H1 (cell line): Measurements from ENCODE around the gene PRXL2B. TPM values are rescaled to one million over a fixed set of nuclear protein-coding genes. Genes with fewer than 3 reads are reported as not detected.
A peak's percentile ranks its signal among the peaks of the same experiment; 100 is the strongest.

Source experiments
- CTCF ChIA-PET: fragments of 300-600 bp; sonication (Branson Sonifier 250); formaldehyde crosslinking; loops from one replicate; lab custom pipeline; 2021; ENCODE audit not compliant: partially characterized antibody; lab: Charles Lee
- POLR2A ChIA-PET: fragments of 300-600 bp; sonication (Branson Sonifier 250); formaldehyde crosslinking; loops from one replicate; lab custom pipeline; 2021; ENCODE audit warnings: inconsistent platforms; ENCODE audit not compliant: partially characterized antibody; lab: Charles Lee
- DNase-seq, 2 experiments: peaks; one replicate each; pipeline versions ENCODE4 v3.0.0 to v3.0.0-alpha.2; 2010 to 2022; ENCODE audit warnings: low spot score in 2 of 2, low read depth in 1 of 2, mixed read lengths in 1 of 2
- FAIRE-seq: peaks from 2 replicates; lab custom pipeline; 2011; peaks lifted over from hg19 to GRCh38; lab: Jason Lieb, UNC
- H2AFZ ChIP-seq: 2 replicates; pipeline ENCODE4 v1.8.1; 2012; ENCODE audit warnings: low read length, inconsistent platforms
- H2AK5ac ChIP-seq: 2 replicates; pipeline ENCODE4 v1.6.1; 2013; ENCODE audit warnings: low read depth, low read length
- H2BK120ac ChIP-seq: replicated peaks from 2 replicates; pipeline ENCODE3; 2013; ENCODE audit warnings: low read depth, low read length, inconsistent platforms
- H2BK12ac ChIP-seq: 2 replicates; pipeline ENCODE4 v1.6.1; 2013; ENCODE audit warnings: low read depth, low read length
- H2BK15ac ChIP-seq: 2 replicates; pipeline ENCODE4 v1.6.1; 2013; ENCODE audit warnings: low read length
- H2BK20ac ChIP-seq: 2 replicates; pipeline ENCODE4 v1.6.1; 2013; ENCODE audit warnings: low read length
- H2BK5ac ChIP-seq: 2 replicates; pipeline ENCODE4 v1.6.1; 2013; ENCODE audit warnings: low read depth, low read length
- H3K14ac ChIP-seq: 2 replicates; pipeline ENCODE4 v1.6.1; 2013; ENCODE audit warnings: inconsistent platforms; ENCODE audit not compliant: insufficient read length
- H3K18ac ChIP-seq: 2 replicates; pipeline ENCODE4 v1.6.1; 2013; ENCODE audit warnings: low read length; ENCODE audit errors: extremely low read depth
- H3K23ac ChIP-seq: 2 replicates; pipeline ENCODE4 v1.6.1; 2013; ENCODE audit warnings: inconsistent platforms; ENCODE audit not compliant: insufficient read length
- H3K23me2 ChIP-seq: 2 replicates; pipeline ENCODE4 v1.6.1; 2013; ENCODE audit warnings: low read depth, low read length
- H3K27ac ChIP-seq: 2 replicates; pipeline ENCODE4 v1.6.1; 2011; ENCODE audit warnings: low read depth, low read length, inconsistent platforms
- H3K27me3 ChIP-seq, 4 experiments: replicated peaks in 1 of 4; 1 replicate in 1 of 4; 2 replicates in 3 of 4; pipeline versions ENCODE4 v1.6.1 to v1.8.1; 2011 to 2013; ENCODE audit warnings: low read length in 3 of 4, mild to moderate bottlenecking in 3 of 4, inconsistent platforms in 2 of 4, mixed read lengths in 2 of 4, moderate library complexity in 1 of 4; ENCODE audit not compliant: control insufficient read depth in 3 of 4, insufficient read depth in 3 of 4; ENCODE audit errors: extremely low read depth in 1 of 4
- H3K36me3 ChIP-seq, 4 experiments: 2 replicates each; pipeline versions ENCODE4 v1.6.1 to v1.8.1; 2011 to 2013; ENCODE audit warnings: mild to moderate bottlenecking in 4 of 4, low read length in 3 of 4, moderate library complexity in 2 of 4, control low read depth in 1 of 4, inconsistent platforms in 1 of 4; ENCODE audit not compliant: insufficient read depth in 4 of 4, control insufficient read depth in 2 of 4
- H3K4ac ChIP-seq: replicated peaks from 2 replicates; pipeline ENCODE3; 2013; ENCODE audit warnings: low read length, low read depth, mixed read lengths, inconsistent platforms; ENCODE audit not compliant: insufficient read length
- H3K4me1 ChIP-seq, 4 experiments: replicated peaks in 1 of 4; 1 replicate in 1 of 4; 2 replicates in 3 of 4; pipeline versions ENCODE4 v1.6.1 to v1.8.1; 2011 to 2013; ENCODE audit warnings: low read length in 3 of 4, inconsistent platforms in 2 of 4, mixed read lengths in 1 of 4; ENCODE audit not compliant: insufficient read depth in 4 of 4, control insufficient read depth in 3 of 4
- H3K4me2 ChIP-seq, 2 experiments: 2 replicates each; pipeline versions ENCODE4 v1.6.1 to v1.8.1; 2011 to 2013; ENCODE audit warnings: low read depth in 2 of 2, low read length in 2 of 2, control low read depth in 1 of 2, inconsistent platforms in 1 of 2, mild to moderate bottlenecking in 1 of 2; ENCODE audit not compliant: insufficient read depth in 1 of 2
- H3K4me3 ChIP-seq, 4 experiments: fragments of 200-600, 300-600 bp in 1 of 4; sonication (generic), shearing (Covaris generic), sonication (Bioruptor Twin) in 1 of 4; 2 replicates each; pipeline versions ENCODE4 v1.5.1 to v1.8.1; 2011 to 2016; ENCODE audit warnings: low read length in 4 of 4, low read depth in 3 of 4, control low read depth in 2 of 4, inconsistent platforms in 2 of 4, mild to moderate bottlenecking in 2 of 4, mixed read lengths in 1 of 4, moderate library complexity in 1 of 4; ENCODE audit not compliant: insufficient read depth in 2 of 4; ENCODE audit errors: extremely low read depth in 1 of 4
- H3K56ac ChIP-seq: replicated peaks from 2 replicates; pipeline ENCODE3; 2013; ENCODE audit warnings: low read depth, mild to moderate bottlenecking, mixed read lengths, low read length, inconsistent platforms; ENCODE audit not compliant: insufficient read length
- H3K79me1 ChIP-seq: 2 replicates; pipeline ENCODE4 v1.6.1; 2013; ENCODE audit warnings: low read depth, low read length, control low read depth
- H3K79me2 ChIP-seq, 2 experiments: 2 replicates each; pipeline versions ENCODE4 v1.6.1 to v1.8.1; 2012 to 2013; ENCODE audit warnings: low read length in 2 of 2, mild to moderate bottlenecking in 2 of 2, inconsistent platforms in 1 of 2; ENCODE audit not compliant: insufficient read depth in 2 of 2, control insufficient read depth in 1 of 2
- H3K9ac ChIP-seq, 4 experiments: replicated peaks in 1 of 4; 1 replicate in 1 of 4; 2 replicates in 3 of 4; pipeline versions ENCODE4 v1.6.1 to v1.8.1; 2011 to 2013; ENCODE audit warnings: low read depth in 3 of 4, low read length in 3 of 4, control low read depth in 2 of 4, mild to moderate bottlenecking in 2 of 4, moderate library complexity in 2 of 4, inconsistent platforms in 1 of 4; ENCODE audit errors: extremely low read depth in 1 of 4
- H3K9me3 ChIP-seq, 2 experiments: 2 replicates each; pipeline versions ENCODE4 v1.6.1 to v1.8.1; 2012 to 2013; ENCODE audit warnings: mild to moderate bottlenecking in 2 of 2, moderate library complexity in 2 of 2, control low read depth in 1 of 2, inconsistent platforms in 1 of 2, low read depth in 1 of 2, low read length in 1 of 2, mixed read lengths in 1 of 2; ENCODE audit not compliant: insufficient read depth in 2 of 2
- H4K20me1 ChIP-seq, 2 experiments: replicated peaks in 1 of 2; 2 replicates each; pipeline versions ENCODE3 to v1.8.1; 2011 to 2013; ENCODE audit warnings: inconsistent platforms in 2 of 2, low read length in 2 of 2, mild to moderate bottlenecking in 1 of 2; ENCODE audit not compliant: insufficient read depth in 2 of 2, control insufficient read depth in 1 of 2
- H4K5ac ChIP-seq: 2 replicates; pipeline ENCODE4 v1.6.1; 2013; ENCODE audit warnings: low read length, low read depth, mixed read lengths, inconsistent platforms; ENCODE audit not compliant: insufficient read length
- H4K8ac ChIP-seq: 2 replicates; pipeline ENCODE4 v1.8.0; 2013; ENCODE audit warnings: mild to moderate bottlenecking, moderate library complexity, low read length, inconsistent platforms; ENCODE audit not compliant: insufficient read depth; ENCODE audit errors: extremely low read depth
- H4K91ac ChIP-seq: replicated peaks from 2 replicates; pipeline ENCODE3; 2013; ENCODE audit warnings: low read length, mixed read lengths, inconsistent platforms; ENCODE audit not compliant: insufficient read length
- HDAC2 ChIP-seq, 2 experiments: fragments of 300-600 bp in 1 of 2; sonication (generic) in 1 of 2; IDR thresholded peaks; 2 replicates each; pipeline ENCODE4 v1.6.1; 2011 to 2012; ENCODE audit warnings: low read depth in 2 of 2, low read length in 2 of 2, mild to moderate bottlenecking in 2 of 2, moderate library complexity in 2 of 2, borderline replicate concordance in 1 of 2, inconsistent platforms in 1 of 2
- KDM1A ChIP-seq: fragments of 200-600, 300-600 bp; sonication (generic); IDR thresholded peaks from 2 replicates; pipeline ENCODE4 v1.7.1; 2016; ENCODE audit warnings: mild to moderate bottlenecking, low read length, borderline replicate concordance
- TAF7 ChIP-seq: optimal IDR thresholded peaks from 2 replicates; pipeline ENCODE3; 2011; ENCODE audit warnings: low read depth, mild to moderate bottlenecking, inconsistent platforms, low read length, moderate library complexity, borderline replicate concordance
- TBP ChIP-seq: IDR thresholded peaks from 2 replicates; pipeline ENCODE4 v1.6.1; 2011; ENCODE audit warnings: low read depth, low read length, improper control_type of control experiment
- WGBS, 2 experiments: shearing (Covaris generic) in 1 of 2; methylation state at CpG; one replicate each; pipeline versions ENCODE4 v1.1.6 to v1.1.7; 2013 to 2015; ENCODE audit warnings: low lambda C conversion rate in 2 of 2, mixed read lengths in 2 of 2, inconsistent platforms in 1 of 2, low coverage in 1 of 2, missing lambda C conversion rate in 1 of 2; ENCODE audit not compliant: insufficient replicate concordance in 2 of 2, insufficient coverage in 1 of 2, insufficient read length in 1 of 2; ENCODE audit errors: extremely low coverage in 1 of 2, missing lambda C conversion rate in 1 of 2; 5-methylcytosine and 5-hydroxymethylcytosine counted together
- polyA plus RNA-seq, 7 experiments: library from polyadenylated mRNA; depleted of rRNA in 3 of 7; stranded (reverse) in 5 of 7; unstranded in 2 of 7; fragments of >200 nt in 5 of 7; fragments of 200-250 nt in 2 of 7; gene quantifications; 1 replicate in 5 of 7; 2 replicates in 1 of 7; 4 replicates in 1 of 7; pipeline versions ENCODE4 v1.2.1 to v1.2.3, GENCODE V29; 2011 to 2013; ENCODE audit warnings: missing spikeins in 2 of 7, mixed read lengths in 2 of 7
- total RNA-seq: library from RNA; stranded (reverse); fragmentation: NEBNext Ultra II Directional; extraction: Animal tissue kit (Norgen Biotek cat#: 25700); gene quantifications from 2 replicates; pipeline ENCODE4 v1.2.1, GENCODE V29; 2021

PRXL2B gene
- total and polyA plus RNA-seq, 2 of the 8 experiments (the other 6 are each of a cell fraction or from before 2014, with no cell fraction given): 35.3 to 46.0 TPM

- no peak for FAIRE-seq
- no peaks in the 10 kb centered on the region for H3K79me1 ChIP-seq
- H3K14ac ChIP-seq: no peak overlapping the region
- H4K5ac ChIP-seq: no peak overlapping the region
- no peak for TF ChIP-seq TBP
- TF ChIP-seq TAF7: no peak
- peak; percentile 90; the same call in 1 of the 2 replicates for TF ChIP-seq KDM1A
- 0 out of 4 replicates have a peak, but pooled peaks of 1 of the 2 experiments have one; percentile 44 for TF ChIP-seq HDAC2 (IDR thresholded peaks at IDR 0.05; ENCODE audit: borderline replicate concordance in 1 of 2, low read depth in 2 of 2, low read length in 2 of 2)
- TF ChIP-seq, all 59 proteins: peak for 2
- CTCF ChIA-PET: interaction anchor here (1.0 to 1.7 kb wide), 2 partner anchors 11 to 27 kb away, joined by 3 to 5 read pairs; no protein-coding TSS in a partner anchor
- Histone ChIP-seq H3K23ac (no peak overlapping the region), H2BK5ac (no peak overlapping the region), H3K23me2 (peaks cover 5% of the 10 kb centered on the region; the same call in 1 of the 2 replicates), H3K27me3 (peaks cover 0 to 31% (median 21%) of the 10 kb centered on the region in 4 experiments; a peak in 6 of 7 replicates), H3K9me3 (no peaks in the 10 kb centered on the region), H3K79me2 (no peaks in the 10 kb centered on the region), H2AFZ (no peak overlapping the region), H4K91ac (peak overlapping the region; percentile 25), H2BK120ac (no peak overlapping the region), H3K9ac (no peak overlapping the region), H4K20me1 (peaks cover 0 to 5% of the 10 kb centered on the region in 2 experiments), H2BK20ac (no peak overlapping the region), H2BK12ac (no peak overlapping the region), H3K4me1 (peaks cover 0 to 25% (median 17%) of the 10 kb centered on the region in 4 experiments; a peak in 6 of 7 replicates), H3K4me2 (no peak overlapping the region), H2BK15ac (no peak overlapping the region), H3K36me3 (no peaks in the 10 kb centered on the region), H2AK5ac (no peak overlapping the region), H3K4me3 (no peak overlapping the region), H3K4ac (no peak overlapping the region), H3K27ac (no peak overlapping the region), H3K56ac (no peak overlapping the region), H4K8ac (no peak overlapping the region), H3K18ac (no peak overlapping the region)
- WGBS, 2 experiments: 92% methylated on average over 25 of the region's 25 CpGs; no CpG with 5 or more reads in 1 of the 2 experiments
- DNase-seq: no peak
- POLR2A ChIA-PET: interaction anchor here (0.8 to 2.7 kb wide), 2 partner anchors 15 to 48 kb away, joined by 3 to 8 read pairs; partner anchors contain the start of gene PANK4
These were observed 44.8 kb upstream of the PRXL2B start for GRCh38 chr1:2541619-2542245.
